Activated T-cell treated with anti-CD3 and anti-CD28 coated beads, Interleukin-2, amount 50 U/mL, for 48 hours (primary cell): Measurements from ENCODE around the gene TEX12.

Experiments used
- DNase-seq, 2 experiments: peaks; one replicate each; pipeline ENCODE4 v3.0.0-alpha.2; 2020

TEX12 gene

GRCh38 chr11:112213753-112214152, 46.6 kb downstream of the TEX12 start:
- no peak for DNase-seq

- no peak for DNase-seq
Measured at GRCh38 chr11:112215621-112216020, 48.4 kb downstream of the TEX12 start.

- no peak for DNase-seq
Measured at GRCh38 chr11:112216561-112217105, 49.5 kb downstream of the TEX12 start.

GRCh38 chr11:112219476-112220232, 52.5 kb downstream of the TEX12 start:
- peak; percentile 39 to 45 for DNase-seq

- no peak for DNase-seq
Measured at GRCh38 chr11:112221274-112221835, 54.2 kb downstream of the TEX12 start.
